Loucy (cell line): ENCODE results near the gene TBC1D22A.
"Not testable (repeated sequence)": the region's sequence is repeated elsewhere in the genome, so short reads cannot be mapped to it uniquely, and the experiment has no call there.

Source experiments
- EZH2phosphoT487 ChIP-seq: fragments of 200-600 bp; IDR thresholded peaks from 2 replicates; pipeline ENCODE4 v1.6.1; 2018; ENCODE audit warnings: antibody characterized with exemption, mild to moderate bottlenecking, moderate library complexity, borderline replicate concordance
- TF ChIP-seq, protein P1 (sequence below): fragments of 200-600 bp; sonication (generic); conservative IDR thresholded peaks from 2 replicates; pipeline ENCODE4 v1.5.1; 2014; ENCODE audit warnings: mild to moderate bottlenecking, antibody characterized with exemption, low read length

- TF ChIP-seq, protein P1, sequence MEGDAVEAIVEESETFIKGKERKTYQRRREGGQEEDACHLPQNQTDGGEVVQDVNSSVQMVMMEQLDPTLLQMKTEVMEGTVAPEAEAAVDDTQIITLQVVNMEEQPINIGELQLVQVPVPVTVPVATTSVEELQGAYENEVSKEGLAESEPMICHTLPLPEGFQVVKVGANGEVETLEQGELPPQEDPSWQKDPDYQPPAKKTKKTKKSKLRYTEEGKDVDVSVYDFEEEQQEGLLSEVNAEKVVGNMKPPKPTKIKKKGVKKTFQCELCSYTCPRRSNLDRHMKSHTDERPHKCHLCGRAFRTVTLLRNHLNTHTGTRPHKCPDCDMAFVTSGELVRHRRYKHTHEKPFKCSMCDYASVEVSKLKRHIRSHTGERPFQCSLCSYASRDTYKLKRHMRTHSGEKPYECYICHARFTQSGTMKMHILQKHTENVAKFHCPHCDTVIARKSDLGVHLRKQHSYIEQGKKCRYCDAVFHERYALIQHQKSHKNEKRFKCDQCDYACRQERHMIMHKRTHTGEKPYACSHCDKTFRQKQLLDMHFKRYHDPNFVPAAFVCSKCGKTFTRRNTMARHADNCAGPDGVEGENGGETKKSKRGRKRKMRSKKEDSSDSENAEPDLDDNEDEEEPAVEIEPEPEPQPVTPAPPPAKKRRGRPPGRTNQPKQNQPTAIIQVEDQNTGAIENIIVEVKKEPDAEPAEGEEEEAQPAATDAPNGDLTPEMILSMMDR = not testable (repeated sequence)
- not testable (repeated sequence) for TF ChIP-seq EZH2phosphoT487
Measured at GRCh38 chr22:47140975-47141374, 378.5 kb downstream of the TBC1D22A start.
